SU-DHL-6 (cell line): ENCODE data around the gene SIAE.

Source experiments
- CTCF ChIP-seq: fragments of 200-600 bp; sonication (generic); IDR thresholded peaks from one replicate; pipeline ENCODE4 v1.5.1; 2017; ENCODE audit warnings: antibody characterized with exemption, mild to moderate bottlenecking, low read length, moderate library complexity; ENCODE audit not compliant: insufficient read depth, poor library complexity, severe bottlenecking
- EZH2phosphoT487 ChIP-seq: fragments of 200-600 bp; sonication (generic), shearing (Covaris generic); conservative IDR thresholded peaks from 2 replicates; pipeline ENCODE4 v1.6.1; 2018; ENCODE audit warnings: mild to moderate bottlenecking, antibody characterized with exemption, low read length, moderate library complexity, mixed read lengths

- TF ChIP-seq CTCF (no peak), EZH2phosphoT487 (no peak)
These were observed 26.0 kb upstream of the SIAE start for GRCh38 chr11:124699547-124699946.
